ENCODE results near the gene PPARD. TPM values are rescaled to one million over a fixed set of nuclear protein-coding genes. Genes with fewer than 3 reads are reported as not detected.

PPARD gene
- total RNA-seq, 1 donor from 2014 or later: 15.0 TPM

DNA sequence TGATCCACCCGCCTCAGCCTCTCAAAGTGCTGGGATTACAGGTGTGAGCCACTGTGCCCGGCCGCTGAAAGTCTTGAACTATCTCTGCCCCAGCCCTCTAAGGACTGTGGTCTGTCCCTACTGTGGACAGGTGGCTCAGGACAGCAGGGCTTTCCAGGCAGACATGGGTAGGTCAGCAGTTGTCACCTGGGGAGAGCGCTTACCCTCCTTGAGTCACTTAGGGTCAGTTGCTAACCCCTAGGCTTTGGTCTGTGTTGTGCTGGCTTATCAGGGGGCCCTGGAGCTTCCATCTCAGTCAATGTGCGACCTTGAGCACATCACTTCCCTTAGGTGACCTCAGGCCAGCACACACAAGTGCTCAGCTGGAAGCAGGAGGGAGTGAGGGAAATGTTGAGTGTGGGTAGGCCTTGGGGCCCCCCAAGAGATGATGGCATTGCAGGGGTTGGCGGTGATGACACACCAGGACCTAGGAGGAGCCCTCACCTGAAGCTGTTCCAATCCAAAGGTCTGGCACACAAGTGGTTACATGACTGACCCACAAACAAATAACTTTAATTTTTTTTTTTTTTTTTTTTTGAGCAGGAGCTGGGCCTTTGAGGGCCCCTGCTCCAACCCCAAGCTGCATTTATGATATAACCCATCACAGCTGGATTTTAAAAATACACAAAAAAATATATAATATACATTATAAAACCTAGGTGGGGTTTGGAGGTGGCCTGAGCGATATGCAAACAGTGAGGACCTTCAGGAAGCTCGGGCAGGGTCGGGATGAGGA lies 130.9 kb downstream of the PPARD start:
- DNase-seq (ENCODE audit: low read depth): no peak
- no peak overlapping the region for H3K4me3 ChIP-seq (ENCODE audit: low read depth, low read length)
- TF ChIP-seq, protein P1, sequence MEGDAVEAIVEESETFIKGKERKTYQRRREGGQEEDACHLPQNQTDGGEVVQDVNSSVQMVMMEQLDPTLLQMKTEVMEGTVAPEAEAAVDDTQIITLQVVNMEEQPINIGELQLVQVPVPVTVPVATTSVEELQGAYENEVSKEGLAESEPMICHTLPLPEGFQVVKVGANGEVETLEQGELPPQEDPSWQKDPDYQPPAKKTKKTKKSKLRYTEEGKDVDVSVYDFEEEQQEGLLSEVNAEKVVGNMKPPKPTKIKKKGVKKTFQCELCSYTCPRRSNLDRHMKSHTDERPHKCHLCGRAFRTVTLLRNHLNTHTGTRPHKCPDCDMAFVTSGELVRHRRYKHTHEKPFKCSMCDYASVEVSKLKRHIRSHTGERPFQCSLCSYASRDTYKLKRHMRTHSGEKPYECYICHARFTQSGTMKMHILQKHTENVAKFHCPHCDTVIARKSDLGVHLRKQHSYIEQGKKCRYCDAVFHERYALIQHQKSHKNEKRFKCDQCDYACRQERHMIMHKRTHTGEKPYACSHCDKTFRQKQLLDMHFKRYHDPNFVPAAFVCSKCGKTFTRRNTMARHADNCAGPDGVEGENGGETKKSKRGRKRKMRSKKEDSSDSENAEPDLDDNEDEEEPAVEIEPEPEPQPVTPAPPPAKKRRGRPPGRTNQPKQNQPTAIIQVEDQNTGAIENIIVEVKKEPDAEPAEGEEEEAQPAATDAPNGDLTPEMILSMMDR (IDR thresholded peaks at IDR 0.05; ENCODE audit: insufficient read depth, low read length, poor library complexity, severe bottlenecking): no peak
- no peaks in the 10 kb centered on the region for H3K27me3 ChIP-seq (ENCODE audit: control insufficient read depth, insufficient read depth, low read length)
- H3K36me3 ChIP-seq (ENCODE audit: control insufficient read depth, insufficient read depth, low read length): peaks cover 4% of the 10 kb centered on the region

DNA sequence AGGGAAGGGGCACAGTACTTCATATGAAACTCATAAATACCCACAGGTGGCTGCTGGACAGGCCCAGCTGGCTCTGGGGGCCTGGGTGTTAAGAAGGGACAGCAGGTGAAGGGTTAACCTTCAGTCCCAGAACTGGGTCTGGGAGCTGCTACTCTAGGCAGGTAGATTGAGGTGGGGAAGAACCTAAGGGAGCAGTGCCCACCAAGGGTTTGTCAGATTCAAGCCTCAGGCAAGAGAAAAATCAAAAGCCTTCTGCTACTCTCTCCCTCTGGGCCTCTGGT lies 131.4 kb downstream of the PPARD start:
- Histone ChIP-seq H3K4me3 (ENCODE audit: low read depth, low read length) (no peak overlapping the region), H3K36me3 (ENCODE audit: control insufficient read depth, insufficient read depth, low read length) (peaks cover 4% of the 10 kb centered on the region), H3K27me3 (ENCODE audit: control insufficient read depth, insufficient read depth, low read length) (no peaks in the 10 kb centered on the region)
- no peak for DNase-seq (ENCODE audit: low read depth)
- TF ChIP-seq, protein P1 (IDR thresholded peaks at IDR 0.05; ENCODE audit: insufficient read depth, low read length, poor library complexity, severe bottlenecking): no peak

DNA sequence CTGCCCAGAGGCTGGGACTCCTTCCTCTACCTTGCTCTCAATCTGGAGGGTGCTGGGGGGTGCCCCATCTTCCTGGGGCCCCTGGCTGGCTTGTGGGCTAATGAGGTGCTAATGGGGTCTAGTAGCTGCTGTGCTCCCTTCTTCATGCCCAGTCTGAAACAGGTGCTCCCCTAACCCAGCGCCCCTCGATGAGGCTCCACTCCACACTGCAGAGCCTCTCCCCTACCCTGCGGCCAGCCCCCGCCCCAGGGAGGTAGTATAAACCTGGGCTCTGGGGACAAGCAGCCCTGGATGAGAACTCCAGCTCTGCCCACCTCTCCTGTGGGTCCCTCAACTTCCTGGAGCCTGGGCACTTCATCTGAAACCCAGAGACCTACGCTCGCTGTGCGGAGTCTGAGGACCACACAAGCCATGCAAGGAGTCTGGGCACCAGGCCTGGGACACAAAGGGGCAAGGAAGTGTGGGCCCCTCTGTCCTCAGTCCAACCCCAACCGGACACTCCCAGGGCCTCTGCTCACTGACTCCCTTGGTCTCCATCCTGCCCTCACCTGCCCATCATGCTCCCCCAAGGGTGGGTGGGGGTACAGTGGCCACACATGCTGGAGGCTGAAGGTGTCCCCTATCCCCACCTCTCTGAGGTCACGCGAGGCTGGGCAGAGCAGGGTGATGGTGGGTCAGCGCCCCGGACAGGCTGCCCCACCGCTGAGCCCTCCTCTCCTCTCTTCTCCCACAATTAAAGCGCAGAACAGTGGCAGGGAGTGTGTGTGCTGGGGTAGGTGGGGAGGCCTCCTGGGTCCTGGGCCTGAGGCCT lies 132.0 kb downstream of the PPARD start:
- H3K36me3 ChIP-seq (ENCODE audit: control insufficient read depth, insufficient read depth, low read length): peaks cover 3% of the 10 kb centered on the region

DNA sequence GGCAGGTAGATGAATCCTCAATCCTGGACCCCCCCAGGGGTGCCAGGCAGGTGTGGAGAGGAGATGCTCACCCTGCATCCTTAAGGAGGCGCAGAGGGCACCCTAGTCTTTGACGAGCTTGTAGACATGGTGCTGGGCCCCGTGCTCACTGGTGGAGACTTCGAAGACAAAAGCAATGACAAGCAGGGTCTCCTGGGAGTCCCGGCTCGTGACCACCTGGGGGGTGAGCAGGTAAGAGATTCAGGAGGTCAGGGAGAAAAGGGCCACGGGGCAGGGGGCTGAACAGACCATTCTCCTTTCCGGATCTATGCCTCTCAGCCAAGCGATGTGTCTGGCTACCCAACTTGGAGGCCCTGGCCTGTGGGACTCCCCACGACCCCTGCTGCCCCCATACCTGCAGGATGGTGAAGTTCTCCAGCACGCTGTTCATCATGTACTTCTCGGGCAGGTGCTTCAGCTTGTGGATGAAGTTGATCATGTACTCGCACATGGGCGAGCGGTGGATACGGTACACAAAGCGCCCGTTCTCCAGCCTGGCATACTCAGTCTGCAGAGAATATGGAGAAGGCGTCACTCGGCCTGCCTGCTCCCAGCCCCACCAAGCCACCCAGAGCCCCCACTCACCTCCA lies 132.7 kb downstream of the PPARD start:
- no peak overlapping the region for H3K4me3 ChIP-seq (ENCODE audit: low read depth, low read length)
- TF ChIP-seq, protein P1 (IDR thresholded peaks at IDR 0.05; ENCODE audit: insufficient read depth, low read length, poor library complexity, severe bottlenecking): no peak
- DNase-seq (ENCODE audit: low read depth): no peak
- no peaks in the 10 kb centered on the region for H3K27me3 ChIP-seq (ENCODE audit: control insufficient read depth, insufficient read depth, low read length)
- H3K36me3 ChIP-seq (ENCODE audit: control insufficient read depth, insufficient read depth, low read length): peaks cover 1% of the 10 kb centered on the region

More for the DNA sequence above, 132.0 kb downstream of the PPARD start:
- no peak overlapping the region for H3K4me3 ChIP-seq (ENCODE audit: low read depth, low read length)
- no peak for DNase-seq (ENCODE audit: low read depth)
- H3K27me3 ChIP-seq (ENCODE audit: control insufficient read depth, insufficient read depth, low read length): no peaks in the 10 kb centered on the region
- TF ChIP-seq, protein P1 (IDR thresholded peaks at IDR 0.05; ENCODE audit: insufficient read depth, low read length, poor library complexity, severe bottlenecking): no peak

DNA sequence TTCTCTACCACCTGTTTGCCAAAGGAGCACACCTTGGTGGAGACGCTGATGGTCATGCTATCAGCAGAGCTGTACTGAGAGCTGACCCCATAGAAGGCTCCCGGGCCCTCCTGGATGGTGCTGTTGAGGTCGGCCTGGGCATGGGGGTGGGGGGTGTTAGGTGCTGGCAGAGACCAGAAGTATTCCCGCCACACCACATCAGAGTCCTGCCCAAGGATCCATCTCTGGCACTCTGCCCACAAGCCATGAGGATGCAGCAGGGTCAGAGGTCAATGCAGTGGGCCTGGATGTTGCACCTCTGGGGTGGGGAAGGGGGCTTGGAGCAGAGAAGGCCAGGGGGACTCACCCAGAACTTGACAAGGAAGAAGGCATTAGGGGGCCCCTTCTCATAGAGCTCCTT lies 133.2 kb downstream of the PPARD start:
- no peak for DNase-seq (ENCODE audit: low read depth)
- no peaks in the 10 kb centered on the region for H3K27me3 ChIP-seq (ENCODE audit: control insufficient read depth, insufficient read depth, low read length)
- peaks cover 1% of the 10 kb centered on the region for H3K36me3 ChIP-seq (ENCODE audit: control insufficient read depth, insufficient read depth, low read length)
- TF ChIP-seq, protein P1 (IDR thresholded peaks at IDR 0.05; ENCODE audit: insufficient read depth, low read length, poor library complexity, severe bottlenecking): no peak
- H3K4me3 ChIP-seq (ENCODE audit: low read depth, low read length): no peak overlapping the region
